Renal pelvis (tissue), 4 donors: ENCODE results near the gene EVPL. TPM values are rescaled to one million over a fixed set of nuclear protein-coding genes. Genes with fewer than 3 reads are reported as not detected.
"Not testable (repeated sequence)": the region's sequence is repeated elsewhere in the genome, so short reads cannot be mapped to it uniquely, and the experiment has no call there.

Experiments
- DNase-seq: peaks from one replicate; pipeline ENCODE4 v3.0.0-alpha.2; 2013
- polyA plus RNA-seq, 3 donors: library from polyadenylated mRNA; unstranded; fragments of 120-200 nt; gene quantifications; one replicate each; pipeline ENCODE4 v1.2.1, GENCODE V29; 2013; ENCODE audit not compliant: insufficient read length in 3 of 3

The EVPL gene
- polyA plus RNA-seq, 3 donors, result 24.4 to 25.9 (median 25.4) TPM

DNA sequence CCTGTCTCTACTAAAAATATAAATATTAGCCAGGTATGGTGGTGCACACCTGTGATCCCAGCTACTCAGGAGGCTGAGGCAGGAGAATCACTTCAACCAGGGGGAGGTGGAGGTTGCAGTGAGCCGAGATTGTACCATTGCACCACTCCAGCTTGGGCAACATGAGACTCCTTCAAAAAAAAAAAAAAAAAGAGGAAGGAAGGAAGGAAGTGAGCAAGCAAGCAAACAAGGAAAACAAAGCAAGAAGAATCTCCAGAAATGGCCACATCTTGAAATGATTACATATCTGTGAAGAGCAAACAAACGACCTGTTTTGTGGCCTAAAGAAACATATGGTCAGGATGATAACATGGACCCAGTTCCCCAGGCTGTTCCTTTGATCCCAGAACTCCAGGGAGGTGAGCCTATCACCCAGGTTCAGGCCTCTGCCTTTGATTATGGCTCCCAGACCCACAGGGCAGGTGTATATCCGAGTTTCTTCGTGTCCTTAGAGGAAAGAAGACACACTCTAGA is 57.0 kb downstream of the EVPL start:
- DNase-seq, result no peak

DNA sequence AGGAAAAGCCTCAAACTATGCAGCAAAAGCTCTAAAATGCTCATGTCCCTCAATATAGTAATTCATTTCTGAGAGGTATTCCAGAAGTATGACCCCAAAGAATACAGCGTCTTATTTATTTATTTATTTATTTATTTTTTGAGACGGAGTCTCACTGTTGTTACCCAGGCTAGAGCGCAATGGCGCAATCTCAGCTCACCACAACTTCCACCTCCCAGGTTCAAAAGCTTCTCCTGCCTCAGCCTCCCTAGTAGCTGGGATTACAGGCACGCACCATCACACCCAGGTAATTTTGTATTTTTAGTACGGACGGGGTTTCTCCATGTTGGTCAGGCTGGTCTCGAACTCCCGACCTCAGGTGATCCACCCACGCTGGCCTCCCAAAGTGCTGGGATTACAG is 58.1 kb downstream of the EVPL start:
- DNase-seq, result not testable (repeated sequence)

DNA sequence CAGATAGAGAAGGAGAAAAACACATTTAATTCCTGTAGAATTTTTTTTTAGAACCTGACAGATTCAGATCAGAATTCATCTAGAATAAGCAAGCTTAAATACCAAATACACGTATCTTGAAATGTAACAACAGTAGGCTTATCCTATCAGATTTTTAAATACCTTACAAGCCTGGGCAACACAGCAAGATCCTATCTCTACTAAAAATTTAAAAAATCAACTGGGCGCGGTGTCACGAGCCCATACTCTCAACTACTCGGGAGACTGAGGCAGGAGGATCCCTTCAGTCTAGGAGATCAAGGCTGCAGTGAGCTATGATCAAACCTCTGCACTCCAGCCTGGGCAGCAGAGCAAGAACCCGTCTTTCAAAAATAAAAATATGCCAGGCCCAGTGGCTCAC is 61.6 kb downstream of the EVPL start:
- no peak for DNase-seq

GRCh38 chr17:75959839-75960511 is 67.1 kb downstream of the EVPL start:
- no peak for DNase-seq

GRCh38 chr17:75959051-75959838 is 67.9 kb downstream of the EVPL start:
- no peak for DNase-seq

Other genes with a start within 250 kb of the EVPL start
- 10 to 100 TPM; 42.3 to 55.1 (median 46.7) TPM for gene UNK, start 242.5 kb downstream of the EVPL start, polyA plus RNA-seq
- gene UNC13D, start 182.9 kb downstream of the EVPL start, polyA plus RNA-seq, result 1 to 10 TPM; 4.8 to 6.6 (median 6.3) TPM
- 10 to 100 TPM; 82.9 to 89.7 (median 88.1) TPM for gene WBP2, start 172.0 kb downstream of the EVPL start, polyA plus RNA-seq
- gene TRIM47, start 148.7 kb downstream of the EVPL start, polyA plus RNA-seq, result 1 to 10 TPM; 7.5 to 9.5 (median 7.8) TPM
- gene TRIM65, start 130.4 kb downstream of the EVPL start, polyA plus RNA-seq, result 10 to 100 TPM; 14.6 to 16.7 (median 16.3) TPM
- 100 to 1,000 TPM in 1 of 3 donors, 10 to 100 TPM in 2; 91.2 to 114 (median 97.4) TPM for gene MRPL38, start 122.4 kb downstream of the EVPL start, polyA plus RNA-seq
- gene FBF1, start 86.3 kb downstream of the EVPL start, polyA plus RNA-seq, result 10 to 100 TPM in 2 of 3 donors, 1 to 10 TPM in 1; 9.7 to 13.3 (median 13.1) TPM
- 10 to 100 TPM; 30.1 to 42.2 (median 35.1) TPM for gene ACOX1, start 48.1 kb downstream of the EVPL start, polyA plus RNA-seq
- 10 to 100 TPM; 23.5 to 27.0 (median 25.5) TPM for gene TEN1, start 48.1 kb downstream of the EVPL start, polyA plus RNA-seq
- gene CDK3, start 26.5 kb downstream of the EVPL start, polyA plus RNA-seq, result 10 to 100 TPM; 17.4 to 23.0 (median 21.9) TPM
- 100 to 1,000 TPM in 2 of 3 donors, 10 to 100 TPM in 1; 97.6 to 109 (median 106) TPM for gene SRP68, start 45.2 kb upstream of the EVPL start, polyA plus RNA-seq
- gene GALR2, start 47.5 kb upstream of the EVPL start, polyA plus RNA-seq, result under 1 TPM; 0.24 to 0.87 (median 0.33) TPM
- gene ZACN, start 51.9 kb upstream of the EVPL start, polyA plus RNA-seq, result 10 to 100 TPM; 13.4 to 30.9 (median 27.1) TPM
- gene EXOC7, start 76.5 kb upstream of the EVPL start, polyA plus RNA-seq, result 100 to 1,000 TPM; 141 to 194 (median 166) TPM
- 10 to 100 TPM; 28.2 to 31.7 (median 31.5) TPM for gene FOXJ1, start 113.9 kb upstream of the EVPL start, polyA plus RNA-seq
- gene RNF157, start 213.2 kb upstream of the EVPL start, polyA plus RNA-seq, result 10 to 100 TPM; 27.6 to 33.2 (median 33.0) TPM
- 10 to 100 TPM; 34.5 to 47.6 (median 47.3) TPM for gene UBALD2, start 238.0 kb upstream of the EVPL start, polyA plus RNA-seq